AG10803 (cell line): ENCODE measurements around the gene ZNF138.

ENCODE experiments used
- DNase-seq: peaks from one replicate; pipeline ENCODE4 v3.0.0; 2010; ENCODE audit warnings: low read depth
- H3K4me3 ChIP-seq: 2 replicates; pipeline ENCODE4 v1.5.1; 2011; ENCODE audit warnings: mild to moderate bottlenecking, low read length, control low read depth
- CTCF ChIP-seq: conservative IDR thresholded peaks from 2 replicates; pipeline ENCODE4 v1.5.1; 2011; ENCODE audit warnings: mild to moderate bottlenecking, low read length, control low read depth, inconsistent platforms

ZNF138 gene

GRCh38 chr7:64872351-64873154 lies 78.3 kb downstream of the ZNF138 start:
- no peak for TF ChIP-seq CTCF
- DNase-seq, result no peak

GRCh38 chr7:64873155-64873500 lies 78.9 kb downstream of the ZNF138 start:
- no peak for DNase-seq
- H3K4me3 ChIP-seq, result no peak overlapping the region
- no peak for TF ChIP-seq CTCF

More at GRCh38 chr7:64872351-64873154, 78.3 kb downstream of the ZNF138 start:
- no peak overlapping the region for H3K4me3 ChIP-seq

GRCh38 chr7:64873517-64873916 lies 79.3 kb downstream of the ZNF138 start:
- H3K4me3 ChIP-seq, result no peak overlapping the region
- no peak for TF ChIP-seq CTCF
- DNase-seq, result no peak

- no peak for DNase-seq
- no peak for TF ChIP-seq CTCF
- H3K4me3 ChIP-seq, result no peak overlapping the region
Observed at GRCh38 chr7:64874114-64874513, 79.9 kb downstream of the ZNF138 start.

- TF ChIP-seq CTCF, result no peak
- no peak overlapping the region for H3K4me3 ChIP-seq
- DNase-seq, result no peak
Observed at GRCh38 chr7:64874562-64875250, 80.5 kb downstream of the ZNF138 start.

- no peak overlapping the region for H3K4me3 ChIP-seq
- no peak for TF ChIP-seq CTCF
- no peak for DNase-seq
Observed at GRCh38 chr7:64875258-64875657, 81.0 kb downstream of the ZNF138 start.
